H9 (cell line): ENCODE measurements around the gene XPA. TPM values are rescaled to one million over a fixed set of nuclear protein-coding genes. Genes with fewer than 3 reads are reported as not detected.

Source experiments
- DNase-seq: peaks from one replicate; pipeline ENCODE4 v3.0.0-alpha.2; 2017
- H2AFZ ChIP-seq: one replicate; pipeline ENCODE4 v1.6.1; 2013; ENCODE audit warnings: mild to moderate bottlenecking, low read length, control low read depth, moderate library complexity
- H2AK5ac ChIP-seq: 2 replicates; pipeline ENCODE4 v1.6.1; 2013; ENCODE audit warnings: low read length, control low read depth, mixed read lengths; ENCODE audit not compliant: insufficient read length
- H2BK120ac ChIP-seq: one replicate; pipeline ENCODE4 v1.6.1; 2013; ENCODE audit warnings: low read depth, mild to moderate bottlenecking, low read length, control low read depth, inconsistent platforms; ENCODE audit not compliant: poor library complexity, severe bottlenecking
- H2BK12ac ChIP-seq: 2 replicates; pipeline ENCODE4 v1.6.1; 2013; ENCODE audit warnings: low read length, control low read depth, mixed read lengths, low read depth; ENCODE audit not compliant: insufficient read length
- H2BK15ac ChIP-seq: 2 replicates; pipeline ENCODE4 v1.6.1; 2013; ENCODE audit warnings: low read depth, low read length, control low read depth
- H2BK20ac ChIP-seq: one replicate; pipeline ENCODE4 v1.6.1; 2013; ENCODE audit warnings: low read depth, mild to moderate bottlenecking, low read length, control low read depth, inconsistent platforms; ENCODE audit not compliant: poor library complexity, severe bottlenecking
- H2BK5ac ChIP-seq: 2 replicates; pipeline ENCODE4 v1.6.1; 2013; ENCODE audit warnings: low read length, control low read depth, mixed read lengths; ENCODE audit not compliant: insufficient read length
- H3K14ac ChIP-seq: 2 replicates; pipeline ENCODE4 v1.6.1; 2013; ENCODE audit warnings: low read length, control low read depth; ENCODE audit not compliant: insufficient read depth
- H3K18ac ChIP-seq: 2 replicates; pipeline ENCODE4 v1.6.1; 2013; ENCODE audit warnings: low read depth, mild to moderate bottlenecking, mixed read lengths, low read length, control low read depth; ENCODE audit not compliant: insufficient read length
- H3K23ac ChIP-seq: 2 replicates; pipeline ENCODE4 v1.6.1; 2013; ENCODE audit warnings: low read length, control low read depth, mixed read lengths, low read depth; ENCODE audit not compliant: insufficient read length
- H3K23me2 ChIP-seq: 2 replicates; pipeline ENCODE4 v1.6.1; 2013; ENCODE audit warnings: low read depth, mild to moderate bottlenecking, mixed read lengths, low read length, control low read depth; ENCODE audit not compliant: insufficient read length, poor library complexity, severe bottlenecking
- H3K27ac ChIP-seq: 2 replicates; pipeline ENCODE4 v1.5.1; 2013; ENCODE audit warnings: low read length, control low read depth, mixed read lengths, low read depth; ENCODE audit not compliant: insufficient read length
- H3K27me3 ChIP-seq: 2 replicates; pipeline ENCODE4 v1.6.1; 2013; ENCODE audit warnings: low read length, control low read depth, inconsistent platforms; ENCODE audit not compliant: insufficient read depth
- H3K4ac ChIP-seq: 2 replicates; pipeline ENCODE4 v1.6.1; 2013; ENCODE audit warnings: low read depth, mild to moderate bottlenecking, control low read depth, inconsistent platforms, low read length, moderate library complexity
- H3K4me1 ChIP-seq: 2 replicates; pipeline ENCODE4 v1.6.1; 2013; ENCODE audit warnings: low read length, control low read depth, inconsistent platforms; ENCODE audit not compliant: insufficient read depth
- H3K4me2 ChIP-seq: 2 replicates; pipeline ENCODE4 v1.6.1; 2013; ENCODE audit warnings: low read length, control low read depth, mixed read lengths; ENCODE audit not compliant: insufficient read length, insufficient read depth
- H3K56ac ChIP-seq: 2 replicates; pipeline ENCODE4 v1.6.1; 2013; ENCODE audit warnings: low read depth, mild to moderate bottlenecking, mixed read lengths, low read length, control low read depth; ENCODE audit not compliant: insufficient read length
- H3K79me1 ChIP-seq: 2 replicates; pipeline ENCODE4 v1.6.1; 2013; ENCODE audit warnings: low read depth, mild to moderate bottlenecking, moderate library complexity, low read length, control low read depth, inconsistent platforms; ENCODE audit not compliant: insufficient read depth, poor library complexity, severe bottlenecking
- H3K79me2 ChIP-seq: 2 replicates; pipeline ENCODE4 v1.6.1; 2013; ENCODE audit warnings: low read length, control low read depth, inconsistent platforms; ENCODE audit not compliant: insufficient read depth
- H3K9ac ChIP-seq: 2 replicates; pipeline ENCODE4 v1.6.1; 2013; ENCODE audit warnings: low read length, control low read depth, mixed read lengths; ENCODE audit not compliant: insufficient read length; ENCODE audit errors: extremely low read depth
- H3K9me3 ChIP-seq: one replicate; pipeline ENCODE4 v1.6.1; 2013; ENCODE audit warnings: low read depth, low read length, inconsistent platforms; ENCODE audit not compliant: control insufficient read depth
- H3T11ph ChIP-seq: one replicate; pipeline ENCODE4 v1.6.1; 2013; ENCODE audit warnings: mild to moderate bottlenecking, low read length, control low read depth, inconsistent platforms
- H4K20me1 ChIP-seq: one replicate; pipeline ENCODE4 v1.6.1; 2013; ENCODE audit not compliant: control insufficient read depth, insufficient read length, insufficient read depth
- H4K5ac ChIP-seq: 2 replicates; pipeline ENCODE4 v1.6.1; 2013; ENCODE audit warnings: low read depth, mild to moderate bottlenecking, mixed read lengths, low read length, control low read depth; ENCODE audit not compliant: insufficient read length
- H4K8ac ChIP-seq: replicated peaks from 2 replicates; pipeline ENCODE4 v1.6.1; 2013; ENCODE audit warnings: low read length, control low read depth, mixed read lengths, low read depth; ENCODE audit not compliant: insufficient read length
- H4K91ac ChIP-seq: 2 replicates; pipeline ENCODE4 v1.6.1; 2013; ENCODE audit warnings: low read depth, mild to moderate bottlenecking, moderate library complexity, mixed read lengths, low read length, control low read depth; ENCODE audit not compliant: insufficient read length
- H3K27ac Mint-ChIP-seq, 3 experiments: 2 replicates in 2 of 3; 3 replicates in 1 of 3; pipeline ENCODE4 v1.8.0; 2020 to 2021; ENCODE audit warnings: mixed read lengths in 3 of 3, mild to moderate bottlenecking in 1 of 3, moderate library complexity in 1 of 3
- H3K27me3 Mint-ChIP-seq: 2 replicates; pipeline ENCODE4 v1.8.0; 2021; ENCODE audit warnings: low read depth, mild to moderate bottlenecking, moderate library complexity, mixed read lengths
- H3K36me3 Mint-ChIP-seq, 3 experiments: 2 replicates in 2 of 3; 3 replicates in 1 of 3; pipeline ENCODE4 v1.8.0; 2020 to 2021; ENCODE audit warnings: low read depth in 3 of 3, mixed read lengths in 3 of 3; ENCODE audit not compliant: insufficient read depth in 1 of 3
- H3K4me1 Mint-ChIP-seq, 2 experiments: 2 replicates each; pipeline ENCODE4 v1.8.0; 2020; ENCODE audit warnings: mixed read lengths in 2 of 2
- H3K4me3 Mint-ChIP-seq, 2 experiments: 2 replicates in 1 of 2; 3 replicates in 1 of 2; pipeline ENCODE4 v1.8.0; 2020 to 2021; ENCODE audit warnings: mild to moderate bottlenecking in 2 of 2, mixed read lengths in 2 of 2, moderate library complexity in 1 of 2
- H3K9me3 Mint-ChIP-seq, 2 experiments: 2 replicates in 1 of 2; 3 replicates in 1 of 2; pipeline ENCODE4 v1.8.0; 2020; ENCODE audit warnings: mild to moderate bottlenecking in 2 of 2, mixed read lengths in 2 of 2, moderate library complexity in 1 of 2
- WGBS: extraction: QIAGEN DNeasy Blood & Tissue Kit; methylation state at CpG from one replicate; pipeline ENCODE4 v1.1.7; 2013; ENCODE audit warnings: missing lambda C conversion rate, low lambda C conversion rate, mixed read lengths; ENCODE audit not compliant: insufficient read length; ENCODE audit errors: extremely low coverage; 5-methylcytosine and 5-hydroxymethylcytosine counted together
- total RNA-seq: library from RNA; stranded (reverse); gene quantifications from 2 replicates; pipeline ENCODE4 v1.2.1, GENCODE V29; 2021
- TF ChIP-seq, protein P1 (sequence below): fragments of 200-600 bp; sonication (generic); conservative IDR thresholded peaks from 3 replicates; pipeline ENCODE4 v1.8.0; 2021; ENCODE audit warnings: antibody characterized with exemption, mild to moderate bottlenecking

The XPA gene
- total RNA-seq, 1 experiment from 2014 or later = 6.6 TPM

GRCh38 chr9:97647996-97648395, 49.1 kb downstream of the XPA start:
- H3K27me3 Mint-ChIP-seq = no peaks in the 10 kb centered on the region
- H3K9me3 Mint-ChIP-seq = no peaks in the 10 kb centered on the region
- no peak overlapping the region for H3K27ac Mint-ChIP-seq

More at GRCh38 chr9:97647996-97648395, 49.1 kb downstream of the XPA start:
- Histone ChIP-seq H3K9ac (no peak overlapping the region), H2BK5ac (no peak overlapping the region), H3K79me2 (no peaks in the 10 kb centered on the region), H2BK120ac (no peak overlapping the region), H2BK15ac (no peak overlapping the region), H2BK12ac (no peak overlapping the region), H4K91ac (no peak overlapping the region), H4K8ac (no peak overlapping the region), H3K27me3 (no peaks in the 10 kb centered on the region), H2BK20ac (no peak overlapping the region), H3K56ac (no peak overlapping the region), H3K23me2 (no peaks in the 10 kb centered on the region), H3K18ac (no peak overlapping the region), H3K14ac (no peak overlapping the region), H3K27ac (no peak overlapping the region), H4K5ac (no peak overlapping the region), H3K4me2 (no peak overlapping the region), H2AK5ac (no peak overlapping the region), H3K23ac (no peak overlapping the region), H3K4me1 (no peaks in the 10 kb centered on the region), H2AFZ (no peak overlapping the region), H3K79me1 (no peaks in the 10 kb centered on the region), H3K4ac (no peak overlapping the region), H3T11ph (no peak overlapping the region), H4K20me1 (no peaks in the 10 kb centered on the region), H3K9me3 (no peaks in the 10 kb centered on the region)
- TF ChIP-seq, protein P1, sequence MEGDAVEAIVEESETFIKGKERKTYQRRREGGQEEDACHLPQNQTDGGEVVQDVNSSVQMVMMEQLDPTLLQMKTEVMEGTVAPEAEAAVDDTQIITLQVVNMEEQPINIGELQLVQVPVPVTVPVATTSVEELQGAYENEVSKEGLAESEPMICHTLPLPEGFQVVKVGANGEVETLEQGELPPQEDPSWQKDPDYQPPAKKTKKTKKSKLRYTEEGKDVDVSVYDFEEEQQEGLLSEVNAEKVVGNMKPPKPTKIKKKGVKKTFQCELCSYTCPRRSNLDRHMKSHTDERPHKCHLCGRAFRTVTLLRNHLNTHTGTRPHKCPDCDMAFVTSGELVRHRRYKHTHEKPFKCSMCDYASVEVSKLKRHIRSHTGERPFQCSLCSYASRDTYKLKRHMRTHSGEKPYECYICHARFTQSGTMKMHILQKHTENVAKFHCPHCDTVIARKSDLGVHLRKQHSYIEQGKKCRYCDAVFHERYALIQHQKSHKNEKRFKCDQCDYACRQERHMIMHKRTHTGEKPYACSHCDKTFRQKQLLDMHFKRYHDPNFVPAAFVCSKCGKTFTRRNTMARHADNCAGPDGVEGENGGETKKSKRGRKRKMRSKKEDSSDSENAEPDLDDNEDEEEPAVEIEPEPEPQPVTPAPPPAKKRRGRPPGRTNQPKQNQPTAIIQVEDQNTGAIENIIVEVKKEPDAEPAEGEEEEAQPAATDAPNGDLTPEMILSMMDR = no peak
- no CpG with 5 or more reads among the region's 5 CpGs for WGBS
- H3K4me1 Mint-ChIP-seq = peaks cover 7 to 10% of the 10 kb centered on the region in 2 experiments
- no peak overlapping the region for H3K4me3 Mint-ChIP-seq
- peaks cover 25 to 67% (median 40%) of the 10 kb centered on the region in 3 experiments; a peak in 6 of 7 replicates for H3K36me3 Mint-ChIP-seq
- no peak for DNase-seq
